ENCODE results near the gene CACNG6.
"Not testable (repeated sequence)": the region's sequence is repeated elsewhere in the genome, so short reads cannot be mapped to it uniquely, and the experiment has no call there.

CACNG6 gene

GRCh38 chr19:54029301-54029700, 37.9 kb downstream of the CACNG6 start:
- Histone ChIP-seq H3K27ac (ENCODE audit: insufficient read depth in 1 of 2, low read depth in 1 of 2, low read length in 2 of 2, poor library complexity in 1 of 2, severe bottlenecking in 2 of 2) (no peak overlapping the region), H3K27me3 (replicated peaks in 2 of 5; ENCODE audit: control insufficient read depth in 4 of 5, insufficient read depth in 5 of 5, low read length in 4 of 5) (peaks cover 0 to 6% (median 0%) of the 10 kb centered on the region in 5 experiments), H3K4me1 (ENCODE audit: control extremely low read depth in 1 of 4, control insufficient read depth in 4 of 4, insufficient read depth in 4 of 4, low read length in 3 of 4) (peaks cover 0 to 3% (median 0%) of the 10 kb centered on the region in 4 experiments), H3K36me3 (ENCODE audit: control insufficient read depth in 4 of 4, insufficient read depth in 4 of 4, low read length in 3 of 4) (no peaks in the 10 kb centered on the region), H3K9me3 (ENCODE audit: control extremely low read depth in 1 of 5, control insufficient read depth in 4 of 5, insufficient read depth in 2 of 5, low read depth in 1 of 5, low read length in 4 of 5) (no peaks in the 10 kb centered on the region), H3K4me3 (ENCODE audit: control insufficient read depth in 1 of 7, extremely low read depth in 1 of 7, insufficient read depth in 4 of 7, low read depth in 2 of 7, low read length in 6 of 7) (no peak overlapping the region)
- DNase-seq: peak in 2 of 3 donors; percentile 33 to 44
- 100% methylated on average over 2 of the region's 3 CpGs for WGBS (ENCODE audit: insufficient coverage)
- ChIA-PET CTCF (interaction anchor here (0.6 to 2.2 kb wide), 19 partner anchors 11 to 352 kb away, joined by 3 to 8 read pairs (median 4); no protein-coding TSS in a partner anchor), POLR2A (no interaction called here)

GRCh38 chr19:54029930-54030490, 38.6 kb downstream of the CACNG6 start:
- DNase-seq: peak; percentile 69 to 79 (median 70)
- H3K9me3 ChIP-seq (ENCODE audit: control extremely low read depth in 1 of 5, control insufficient read depth in 4 of 5, insufficient read depth in 2 of 5, low read depth in 1 of 5, low read length in 4 of 5): no peaks in the 10 kb centered on the region
- H3K27ac ChIP-seq (ENCODE audit: insufficient read depth in 1 of 2, low read depth in 1 of 2, low read length in 2 of 2, poor library complexity in 1 of 2, severe bottlenecking in 2 of 2): no peak overlapping the region
- CTCF ChIA-PET: interaction anchor here (0.6 to 2.2 kb wide), 20 partner anchors 11 to 274 kb away, joined by 3 to 8 read pairs (median 4); no protein-coding TSS in a partner anchor
- H3K4me3 ChIP-seq (ENCODE audit: control insufficient read depth in 1 of 7, extremely low read depth in 1 of 7, insufficient read depth in 4 of 7, low read depth in 2 of 7, low read length in 6 of 7): no peak overlapping the region
- H3K36me3 ChIP-seq (ENCODE audit: control insufficient read depth in 4 of 4, insufficient read depth in 4 of 4, low read length in 3 of 4): no peaks in the 10 kb centered on the region
- peaks cover 0 to 6% (median 0%) of the 10 kb centered on the region in 5 experiments for H3K27me3 ChIP-seq (replicated peaks in 2 of 5; ENCODE audit: control insufficient read depth in 4 of 5, insufficient read depth in 5 of 5, low read length in 4 of 5)
- H3K4me1 ChIP-seq (ENCODE audit: control extremely low read depth in 1 of 4, control insufficient read depth in 4 of 4, insufficient read depth in 4 of 4, low read length in 3 of 4): peaks cover 0 to 3% (median 0%) of the 10 kb centered on the region in 4 experiments
- POLR2A ChIA-PET: no interaction called here
- 6% methylated on average over 6 of the region's 9 CpGs for WGBS (ENCODE audit: insufficient coverage)

GRCh38 chr19:54030895-54031586, 39.6 kb downstream of the CACNG6 start:
- H3K4me1 ChIP-seq (ENCODE audit: control extremely low read depth in 1 of 4, control insufficient read depth in 4 of 4, insufficient read depth in 4 of 4, low read length in 3 of 4): peaks cover 0 to 3% (median 0%) of the 10 kb centered on the region in 4 experiments
- ChIA-PET CTCF (interaction anchor here (0.6 to 3.4 kb wide), 12 partner anchors 9 to 259 kb away, joined by 3 to 12 read pairs (median 4); no protein-coding TSS in a partner anchor), POLR2A (no interaction called here)
- peak; percentile 39 to 62 (median 62) for DNase-seq
- H3K27ac ChIP-seq (ENCODE audit: insufficient read depth in 1 of 2, low read depth in 1 of 2, low read length in 2 of 2, poor library complexity in 1 of 2, severe bottlenecking in 2 of 2): no peak overlapping the region
- peaks cover 0 to 6% (median 0%) of the 10 kb centered on the region in 5 experiments for H3K27me3 ChIP-seq (replicated peaks in 2 of 5; ENCODE audit: control insufficient read depth in 4 of 5, insufficient read depth in 5 of 5, low read length in 4 of 5)
- H3K4me3 ChIP-seq (ENCODE audit: control insufficient read depth in 1 of 7, extremely low read depth in 1 of 7, insufficient read depth in 4 of 7, low read depth in 2 of 7, low read length in 6 of 7): no peak overlapping the region
- 34% methylated on average over 9 of the region's 13 CpGs for WGBS (ENCODE audit: insufficient coverage)
- no peaks in the 10 kb centered on the region for H3K9me3 ChIP-seq (ENCODE audit: control extremely low read depth in 1 of 5, control insufficient read depth in 4 of 5, insufficient read depth in 2 of 5, low read depth in 1 of 5, low read length in 4 of 5)
- H3K36me3 ChIP-seq (ENCODE audit: control insufficient read depth in 4 of 4, insufficient read depth in 4 of 4, low read length in 3 of 4): no peaks in the 10 kb centered on the region

GRCh38 chr19:54035215-54036178, 44.1 kb downstream of the CACNG6 start:
- Histone ChIP-seq H3K27me3 (replicated peaks in 2 of 5; ENCODE audit: control insufficient read depth in 4 of 5, insufficient read depth in 5 of 5, low read length in 4 of 5) (peaks cover 0 to 6% (median 3%) of the 10 kb centered on the region in 5 experiments), H3K36me3 (ENCODE audit: control insufficient read depth in 4 of 4, insufficient read depth in 4 of 4, low read length in 3 of 4) (no peaks in the 10 kb centered on the region), H3K9me3 (ENCODE audit: control extremely low read depth in 1 of 5, control insufficient read depth in 4 of 5, insufficient read depth in 2 of 5, low read depth in 1 of 5, low read length in 4 of 5) (no peaks in the 10 kb centered on the region), H3K4me3 (ENCODE audit: control insufficient read depth in 1 of 7, extremely low read depth in 1 of 7, insufficient read depth in 4 of 7, low read depth in 2 of 7, low read length in 6 of 7) (no peak overlapping the region), H3K4me1 (ENCODE audit: control extremely low read depth in 1 of 4, control insufficient read depth in 4 of 4, insufficient read depth in 4 of 4, low read length in 3 of 4) (no peaks in the 10 kb centered on the region), H3K27ac (ENCODE audit: insufficient read depth in 1 of 2, low read depth in 1 of 2, low read length in 2 of 2, poor library complexity in 1 of 2, severe bottlenecking in 2 of 2) (no peak overlapping the region)
- POLR2A ChIA-PET: no interaction called here
- no peak for DNase-seq
- WGBS (ENCODE audit: insufficient coverage): 88% methylated on average over 3 of the region's 4 CpGs
- CTCF ChIA-PET: interaction anchor here (0.6 to 1.9 kb wide), 4 partner anchors 10 to 356 kb away, joined by 3 to 6 read pairs (median 3); no protein-coding TSS in a partner anchor

DNA sequence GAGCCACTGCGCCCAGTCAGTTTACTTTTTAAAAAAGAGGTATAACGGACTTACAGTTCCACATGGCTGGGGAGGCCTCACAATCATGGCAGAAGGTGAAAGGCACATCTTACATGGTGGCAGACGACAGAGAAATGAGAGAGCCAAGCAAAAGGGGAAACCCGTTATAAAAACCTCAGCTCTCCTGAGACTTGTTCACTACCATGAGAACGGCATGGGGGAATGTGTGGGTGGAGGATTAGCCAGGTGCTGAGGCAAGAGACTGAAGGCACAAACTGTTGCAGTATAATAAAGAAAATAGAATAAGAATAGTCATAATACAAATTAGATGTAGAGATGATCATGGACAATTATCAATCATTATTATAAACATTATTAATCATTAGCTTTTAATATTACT, 45.1 kb downstream of the CACNG6 start:
- CTCF ChIA-PET: interaction anchor here (1.4 kb wide), 1 partner anchor 243 kb away, joined by 3 read pairs; no protein-coding TSS in a partner anchor
- H3K27me3 ChIP-seq (replicated peaks in 2 of 5; ENCODE audit: control insufficient read depth in 4 of 5, insufficient read depth in 5 of 5, low read length in 4 of 5); H3K27ac ChIP-seq (ENCODE audit: insufficient read depth in 1 of 2, low read depth in 1 of 2, low read length in 2 of 2, poor library complexity in 1 of 2, severe bottlenecking in 2 of 2); H3K36me3 ChIP-seq (ENCODE audit: control insufficient read depth in 4 of 4, insufficient read depth in 4 of 4, low read length in 3 of 4); H3K4me1 ChIP-seq (ENCODE audit: control extremely low read depth in 1 of 4, control insufficient read depth in 4 of 4, insufficient read depth in 4 of 4, low read length in 3 of 4); H3K4me3 ChIP-seq (ENCODE audit: control insufficient read depth in 1 of 7, extremely low read depth in 1 of 7, insufficient read depth in 4 of 7, low read depth in 2 of 7, low read length in 6 of 7); H3K9me3 ChIP-seq (ENCODE audit: control extremely low read depth in 1 of 5, control insufficient read depth in 4 of 5, insufficient read depth in 2 of 5, low read depth in 1 of 5, low read length in 4 of 5); POLR2A ChIA-PET; DNase-seq: not testable (repeated sequence)
- WGBS (ENCODE audit: insufficient coverage): 100% methylated on average over 3 of the region's 5 CpGs

- Histone ChIP-seq H3K27me3 (replicated peaks in 2 of 5; ENCODE audit: control insufficient read depth in 4 of 5, insufficient read depth in 5 of 5, low read length in 4 of 5) (peaks cover 0 to 29% (median 3%) of the 10 kb centered on the region in 5 experiments), H3K9me3 (ENCODE audit: control extremely low read depth in 1 of 5, control insufficient read depth in 4 of 5, insufficient read depth in 2 of 5, low read depth in 1 of 5, low read length in 4 of 5) (no peaks in the 10 kb centered on the region), H3K4me1 (ENCODE audit: control extremely low read depth in 1 of 4, control insufficient read depth in 4 of 4, insufficient read depth in 4 of 4, low read length in 3 of 4) (no peaks in the 10 kb centered on the region), H3K27ac (ENCODE audit: insufficient read depth in 1 of 2, low read depth in 1 of 2, low read length in 2 of 2, poor library complexity in 1 of 2, severe bottlenecking in 2 of 2) (no peak overlapping the region), H3K4me3 (ENCODE audit: control insufficient read depth in 1 of 7, extremely low read depth in 1 of 7, insufficient read depth in 4 of 7, low read depth in 2 of 7, low read length in 6 of 7) (no peak overlapping the region), H3K36me3 (ENCODE audit: control insufficient read depth in 4 of 4, insufficient read depth in 4 of 4, low read length in 3 of 4) (no peaks in the 10 kb centered on the region)
- DNase-seq: no peak
- CTCF ChIA-PET: interaction anchor here (0.9 kb wide), 1 partner anchor 9 kb away, joined by 4 read pairs; no protein-coding TSS in a partner anchor
- POLR2A ChIA-PET: no interaction called here
- WGBS (ENCODE audit: insufficient coverage): 100% methylated on average over 1 of the region's 4 CpGs
Observed at GRCh38 chr19:54040003-54040402, 48.6 kb downstream of the CACNG6 start.

Data from common myeloid progenitor, CD34-positive (primary cell).